HL-60 (cell line): Measurements from ENCODE around the gene PPP3CA.

Source experiments
- CTCF ChIP-seq: IDR thresholded peaks from one replicate; pipeline ENCODE4 v1.5.1; 2011; ENCODE audit warnings: low read length, control low read depth, inconsistent platforms; ENCODE audit not compliant: insufficient read depth
- REST ChIP-seq: IDR thresholded peaks from 2 replicates; pipeline ENCODE4 v1.6.1; 2012; ENCODE audit warnings: low read depth; ENCODE audit not compliant: insufficient replicate concordance

DNA sequence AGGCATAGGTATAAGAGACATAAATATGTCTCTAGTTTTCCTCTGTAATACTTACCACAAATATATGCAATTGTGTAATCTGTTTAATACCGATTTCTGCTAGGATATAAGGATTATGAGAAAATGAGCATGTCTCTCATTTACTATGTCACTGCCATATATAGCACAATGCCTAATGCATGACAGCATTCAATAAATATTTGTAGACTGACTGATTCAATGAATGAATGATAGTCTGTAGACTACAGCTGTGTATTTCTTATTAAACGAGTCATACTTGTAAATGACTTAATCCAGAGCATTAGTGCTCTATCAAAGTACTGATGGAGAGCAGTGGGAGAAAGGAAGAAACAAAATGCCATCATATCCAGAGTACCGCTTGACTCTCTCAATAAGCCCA is 175.6 kb downstream of the PPP3CA start:
- no peak for TF ChIP-seq CTCF
- TF ChIP-seq REST, result no peak
